GM23338 (cell line): ENCODE data around the gene NRCAM.

Experiments
- CTCF ChIP-seq, 2 experiments: fragments of 200-600 bp in 1 of 2; sonication (generic) in 1 of 2; conservative IDR thresholded peaks; 2 replicates each; pipeline versions ENCODE4 v1.5.1 to v1.6.1; 2016 to 2017; ENCODE audit warnings: antibody characterized with exemption in 2 of 2, low read depth in 2 of 2, mild to moderate bottlenecking in 2 of 2, moderate library complexity in 1 of 2
- NANOG ChIP-seq: IDR thresholded peaks from 2 replicates; pipeline ENCODE4 v1.6.1; 2016; ENCODE audit warnings: antibody characterized with exemption, borderline replicate concordance
- POLR2AphosphoS5 ChIP-seq: IDR thresholded peaks from 2 replicates; pipeline ENCODE4 v1.6.1; 2016; ENCODE audit warnings: antibody characterized with exemption, low read depth

- TF ChIP-seq CTCF (conservative IDR thresholded peaks at IDR 0.05; ENCODE audit: low read depth in 2 of 2) (no peak), POLR2AphosphoS5 (no peak), NANOG (no peak)
Measured at GRCh38 chr7:108137040-108137439, 319.2 kb downstream of the NRCAM start.
